Astrocyte of the cerebellum (primary cell): ENCODE data around the gene GPR55.

Experiments
- DNase-seq: peaks from one replicate; pipeline ENCODE4 v3.0.0-alpha.2; 2011; ENCODE audit warnings: low read depth
- H3K4me3 ChIP-seq: 2 replicates; pipeline ENCODE4 v1.5.1; 2011; ENCODE audit warnings: mild to moderate bottlenecking, low read depth, low read length, moderate library complexity
- in situ Hi-C: cut with HindIII; loops from 2 replicates; pipeline ENCODE4 v1.10.0; 2017; ENCODE audit warnings: low sequenced_read_pairs
- TF ChIP-seq, protein P1 (sequence below): IDR thresholded peaks from 2 replicates; pipeline ENCODE4 v1.5.1; 2012; ENCODE audit warnings: low read length, low read depth, moderate library complexity, mild to moderate bottlenecking; ENCODE audit errors: missing control alignments

The GPR55 gene

DNA sequence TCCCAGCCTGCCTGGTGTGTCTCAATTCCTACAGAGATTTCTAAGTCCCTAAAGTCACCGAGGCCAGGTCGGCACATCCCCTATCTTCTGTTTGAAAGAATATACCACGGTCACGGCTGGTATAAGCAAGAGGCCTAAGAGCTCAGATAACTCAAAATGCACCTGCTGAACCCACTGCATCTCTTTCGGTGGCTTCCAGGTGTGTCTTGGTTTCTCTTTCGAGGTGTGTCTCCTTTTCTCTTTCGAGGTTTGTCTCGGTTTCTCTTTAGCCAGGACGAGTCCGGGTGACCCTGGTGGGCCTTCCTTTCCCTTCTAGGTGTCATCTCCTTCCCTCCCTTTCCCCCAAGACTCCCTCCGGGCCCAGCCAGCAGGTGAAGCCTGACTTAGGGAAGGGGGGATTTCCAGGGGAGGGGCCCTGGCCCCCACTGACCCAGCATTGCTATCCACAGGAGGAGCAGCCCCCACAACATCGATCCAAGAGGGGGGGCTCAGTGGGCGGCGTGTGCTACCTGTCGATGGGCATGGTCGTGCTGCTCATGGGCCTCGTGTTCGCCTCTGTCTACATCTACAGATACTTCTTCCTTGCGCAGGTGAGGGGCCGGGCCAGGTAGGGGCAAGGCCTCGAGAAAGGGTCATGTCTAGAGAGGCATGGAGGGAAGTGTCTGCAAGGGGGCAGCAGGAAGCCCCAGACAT lies 51.9 kb downstream of the GPR55 start:
- DNase-seq: no peak
- in situ Hi-C loops: no loop called here
- H3K4me3 ChIP-seq: no peak overlapping the region
- TF ChIP-seq, protein P1, sequence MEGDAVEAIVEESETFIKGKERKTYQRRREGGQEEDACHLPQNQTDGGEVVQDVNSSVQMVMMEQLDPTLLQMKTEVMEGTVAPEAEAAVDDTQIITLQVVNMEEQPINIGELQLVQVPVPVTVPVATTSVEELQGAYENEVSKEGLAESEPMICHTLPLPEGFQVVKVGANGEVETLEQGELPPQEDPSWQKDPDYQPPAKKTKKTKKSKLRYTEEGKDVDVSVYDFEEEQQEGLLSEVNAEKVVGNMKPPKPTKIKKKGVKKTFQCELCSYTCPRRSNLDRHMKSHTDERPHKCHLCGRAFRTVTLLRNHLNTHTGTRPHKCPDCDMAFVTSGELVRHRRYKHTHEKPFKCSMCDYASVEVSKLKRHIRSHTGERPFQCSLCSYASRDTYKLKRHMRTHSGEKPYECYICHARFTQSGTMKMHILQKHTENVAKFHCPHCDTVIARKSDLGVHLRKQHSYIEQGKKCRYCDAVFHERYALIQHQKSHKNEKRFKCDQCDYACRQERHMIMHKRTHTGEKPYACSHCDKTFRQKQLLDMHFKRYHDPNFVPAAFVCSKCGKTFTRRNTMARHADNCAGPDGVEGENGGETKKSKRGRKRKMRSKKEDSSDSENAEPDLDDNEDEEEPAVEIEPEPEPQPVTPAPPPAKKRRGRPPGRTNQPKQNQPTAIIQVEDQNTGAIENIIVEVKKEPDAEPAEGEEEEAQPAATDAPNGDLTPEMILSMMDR: no peak

DNA sequence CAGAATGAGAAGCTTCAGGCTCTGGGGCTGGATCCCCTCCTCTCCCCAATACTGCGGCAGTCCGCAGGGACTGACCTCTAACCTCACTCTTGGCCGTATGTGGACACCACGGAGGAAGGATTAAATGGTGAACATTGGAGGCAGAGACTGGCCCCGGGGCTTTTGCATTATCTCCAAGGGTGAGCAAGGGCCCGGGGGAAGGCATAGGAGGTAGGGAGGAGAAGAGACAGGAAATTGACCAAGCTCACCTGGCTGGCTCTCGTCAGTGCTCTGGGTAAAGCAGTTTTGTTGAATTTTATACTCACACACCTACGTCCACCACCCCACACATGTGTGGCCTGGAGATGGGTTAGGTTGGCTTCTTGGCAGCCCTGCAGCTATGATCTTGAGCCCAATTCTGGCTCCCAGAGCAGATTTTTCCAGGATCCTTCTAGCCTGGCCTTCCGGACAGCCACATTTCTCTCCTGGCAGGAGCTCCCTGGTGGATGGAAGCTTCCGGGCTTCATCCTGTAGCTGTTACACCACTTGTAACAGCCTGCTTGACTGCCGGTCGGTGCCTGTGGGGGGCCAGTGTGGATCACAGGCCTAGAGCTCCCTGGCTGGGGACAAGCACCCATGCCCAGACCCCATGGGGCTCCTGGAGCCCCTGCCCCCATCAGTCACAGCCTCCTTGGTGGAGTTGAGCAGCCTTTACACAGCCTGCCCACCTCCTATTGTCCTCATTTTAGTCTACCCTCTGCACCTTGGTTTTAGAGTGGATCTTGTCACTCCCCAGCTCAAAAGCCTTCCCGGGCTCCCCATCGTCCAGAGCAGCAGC lies 52.7 kb downstream of the GPR55 start:
- in situ Hi-C loops: no loop called here
- TF ChIP-seq, protein P1: no peak
- H3K4me3 ChIP-seq: no peak overlapping the region
- no peak for DNase-seq

- no peak for DNase-seq
- in situ Hi-C loops: no loop called here
- TF ChIP-seq, protein P1: no peak
- H3K4me3 ChIP-seq: no peak overlapping the region
These were observed 53.5 kb downstream of the GPR55 start for GRCh38 chr2:230871361-230872150.

- DNase-seq: no peak
- TF ChIP-seq, protein P1: no peak
- no peak overlapping the region for H3K4me3 ChIP-seq
- in situ Hi-C loops: no loop called here
These were observed 54.3 kb downstream of the GPR55 start for GRCh38 chr2:230870544-230871360.

- TF ChIP-seq, protein P1: no peak
- no peak overlapping the region for H3K4me3 ChIP-seq
- in situ Hi-C loops: no loop called here
- no peak for DNase-seq
These were observed 55.0 kb downstream of the GPR55 start for GRCh38 chr2:230869914-230870543.
